T-cell (primary cell): ENCODE measurements around the gene WNT16. TPM values are rescaled to one million over a fixed set of nuclear protein-coding genes. Genes with fewer than 3 reads are reported as not detected.

Experiments used
- ATAC-seq, 4 experiments: fragments of 200-7000 bp in 3 of 4; fragments of 150-1000 bp in 1 of 4; cut with Tn5 transposase; replicated peaks in 1 of 4; 1 replicate in 3 of 4; 2 replicates in 1 of 4; pipeline ENCODE4 v1.10.0; 2021; ENCODE audit warnings: moderate library complexity in 3 of 4, mild to moderate bottlenecking in 2 of 4, moderate number of reproducible peaks in 1 of 4
- CTCF ChIA-PET, 2 donors: fragments of 300-600 bp; sonication (Branson Sonifier 250); formaldehyde crosslinking; loops; one replicate each; lab custom pipeline; 2022; ENCODE audit warnings: antibody characterized with exemption in 2 of 2; lab: Charles Lee
- POLR2A ChIA-PET, 2 donors: fragments of 300-600 bp; sonication (Branson Sonifier 250); formaldehyde crosslinking; loops; one replicate each; lab custom pipeline; 2022; ENCODE audit warnings: antibody characterized with exemption in 2 of 2; lab: Charles Lee
- DNase-seq, 35 experiments: peaks; one replicate each; pipeline versions ENCODE4 v3.0.0 to v3.0.0-alpha.2; 2013 to 2023
- H3K27ac ChIP-seq: one replicate; pipeline ENCODE4 v1.5.1; 2013; ENCODE audit warnings: low read length
- H3K27me3 ChIP-seq, 2 experiments: replicated peaks in 1 of 2; 1 replicate in 1 of 2; 2 replicates in 1 of 2; pipeline versions ENCODE4 v1.6.1 to v1.7.0; 2013; ENCODE audit warnings: low read length in 1 of 2, mixed read lengths in 1 of 2; ENCODE audit not compliant: control insufficient read depth in 2 of 2, insufficient read depth in 2 of 2; ENCODE audit errors: extremely low read depth in 1 of 2
- H3K36me3 ChIP-seq, 2 donors: 1 replicate in 1 of 2; 2 replicates in 1 of 2; pipeline versions ENCODE4 v1.6.1 to v1.7.0; 2013; ENCODE audit warnings: low read length in 1 of 2; ENCODE audit not compliant: control insufficient read depth in 2 of 2, insufficient read depth in 1 of 2; ENCODE audit errors: extremely low read depth in 1 of 2
- H3K4me1 ChIP-seq, 2 experiments: 1 replicate in 1 of 2; 2 replicates in 1 of 2; pipeline versions ENCODE4 v1.6.1 to v1.7.0; 2013; ENCODE audit warnings: low read length in 2 of 2, mixed read lengths in 1 of 2; ENCODE audit not compliant: insufficient read depth in 2 of 2, control insufficient read depth in 1 of 2; ENCODE audit errors: extremely low read depth in 1 of 2
- H3K4me3 ChIP-seq, 2 donors: 1 replicate in 1 of 2; 2 replicates in 1 of 2; pipeline versions ENCODE4 v1.5.1 to v1.7.0; 2013; ENCODE audit warnings: mild to moderate bottlenecking in 2 of 2, low read length in 1 of 2, moderate library complexity in 1 of 2; ENCODE audit not compliant: control insufficient read depth in 1 of 2; ENCODE audit errors: extremely low read depth in 1 of 2
- H3K9me3 ChIP-seq: 2 replicates; pipeline ENCODE4 v1.7.0; 2013
- H3K27ac Mint-ChIP-seq, 2 donors: one replicate each; pipeline ENCODE4 v1.8.0; 2020 to 2021; ENCODE audit warnings: mild to moderate bottlenecking in 2 of 2, mixed read lengths in 2 of 2
- H3K27me3 Mint-ChIP-seq, 2 donors: one replicate each; pipeline ENCODE4 v1.8.0; 2021 to 2022; ENCODE audit warnings: mixed read lengths in 2 of 2
- H3K36me3 Mint-ChIP-seq: one replicate; pipeline ENCODE4 v1.8.0; 2021; ENCODE audit warnings: mixed read lengths
- H3K4me1 Mint-ChIP-seq, 3 donors: one replicate each; pipeline ENCODE4 v1.8.0; 2020 to 2022; ENCODE audit warnings: mixed read lengths in 3 of 3, mild to moderate bottlenecking in 1 of 3
- H3K4me3 Mint-ChIP-seq, 3 donors: one replicate each; pipeline ENCODE4 v1.8.0; 2020 to 2022; ENCODE audit warnings: mild to moderate bottlenecking in 3 of 3, mixed read lengths in 3 of 3, moderate library complexity in 3 of 3
- H3K9me3 Mint-ChIP-seq, 3 donors: one replicate each; pipeline ENCODE4 v1.8.0; 2020 to 2022; ENCODE audit warnings: mixed read lengths in 3 of 3
- whole genome bisulfite sequencing: methylation state at CpG from one replicate; pipeline ENCODE4 v1.1.5; 2013; ENCODE audit warnings: missing lambda C conversion rate; ENCODE audit not compliant: insufficient coverage; 5-methylcytosine and 5-hydroxymethylcytosine counted together
- total RNA-seq, 35 experiments: library from RNA in 6 of 35; stranded (reverse) in 6 of 35; fragments of 120-200 nt in 1 of 35; gene quantifications; one replicate each; pipeline versions ENCODE4 v1.2.1 to v1.2.4 and lab custom pipeline; 2013 to 2026

The WNT16 gene
- total RNA-seq, 5 donors from 2014 or later (not counting 1 experiment from before 2014, with no cell fraction given) = 0.13 to 0.35 (median 0.19) TPM; not detected in 2

DNA sequence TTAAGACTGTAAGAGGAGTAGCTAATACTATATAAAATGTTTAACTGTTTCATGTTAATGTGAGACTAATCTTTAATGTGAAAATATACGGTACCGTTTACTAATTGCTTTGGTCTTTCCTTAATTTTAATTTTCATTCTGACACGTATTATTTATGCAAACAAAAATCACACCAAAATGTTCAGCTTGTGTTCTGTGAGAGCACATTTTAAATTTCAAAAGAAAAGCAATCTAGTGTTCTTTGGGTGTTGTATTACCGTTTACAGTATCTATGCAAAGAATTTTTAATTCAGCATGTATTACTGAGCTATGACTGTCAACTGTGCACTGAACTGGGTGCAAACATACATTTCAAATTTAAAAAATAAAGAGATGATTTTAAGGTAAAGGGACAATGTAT is 2.2 kb downstream of the WNT16 start:
- DNase-seq = no peak
- Histone ChIP-seq H3K4me1 (peaks cover 0 to 19% of the 10 kb centered on the region in 2 experiments), H3K9me3 (no peaks in the 10 kb centered on the region), H3K36me3 (no peaks in the 10 kb centered on the region), H3K27me3 (peaks cover 17 to 34% of the 10 kb centered on the region in 2 experiments), H3K27ac (no peak overlapping the region), H3K4me3 (no peak overlapping the region)
- Mint-ChIP-seq H3K4me1 (peaks cover 22 to 23% (median 22%) of the 10 kb centered on the region in 3 donors), H3K9me3 (no peaks in the 10 kb centered on the region), H3K4me3 (no peak overlapping the region), H3K27ac (no peak overlapping the region), H3K36me3 (no peaks in the 10 kb centered on the region), H3K27me3 (peaks cover 53 to 54% of the 10 kb centered on the region in 2 donors)
- ChIA-PET POLR2A (no interaction called here), CTCF (interaction anchor here in 1 of 2 donors (0.6 to 0.9 kb wide), 2 partner anchors 218 to 225 kb away, joined by 3 read pairs; no protein-coding TSS in a partner anchor)
- no peak for ATAC-seq
- WGBS = no CpG with 5 or more reads among the region's 4 CpGs

GRCh38 chr7:121331574-121331973 is 2.8 kb downstream of the WNT16 start:
- Mint-ChIP-seq H3K4me1 (peaks cover 22 to 23% (median 22%) of the 10 kb centered on the region in 3 donors), H3K36me3 (no peaks in the 10 kb centered on the region), H3K4me3 (no peak overlapping the region), H3K9me3 (no peaks in the 10 kb centered on the region), H3K27ac (peak overlapping the region in 1 of 2 donors; percentile 7), H3K27me3 (peaks cover 48 to 50% of the 10 kb centered on the region in 2 donors)
- Histone ChIP-seq H3K4me1 (peaks cover 0 to 19% of the 10 kb centered on the region in 2 experiments), H3K27me3 (peaks cover 14 to 34% of the 10 kb centered on the region in 2 experiments), H3K4me3 (no peak overlapping the region), H3K36me3 (no peaks in the 10 kb centered on the region), H3K27ac (no peak overlapping the region), H3K9me3 (no peaks in the 10 kb centered on the region)
- CTCF ChIA-PET = no interaction called here
- no peak for DNase-seq
- 67% methylated on average over 3 of the region's 5 CpGs for WGBS
- ATAC-seq = no peak
- POLR2A ChIA-PET = no interaction called here

GRCh38 chr7:121334376-121334775 is 5.6 kb downstream of the WNT16 start:
- no peak for DNase-seq
- Histone ChIP-seq H3K4me1 (peaks cover 0 to 12% of the 10 kb centered on the region in 2 experiments), H3K27me3 (peaks cover 6 to 15% of the 10 kb centered on the region in 2 experiments), H3K36me3 (no peaks in the 10 kb centered on the region), H3K4me3 (no peak overlapping the region), H3K9me3 (no peaks in the 10 kb centered on the region), H3K27ac (no peak overlapping the region)
- ChIA-PET POLR2A (no interaction called here), CTCF (no interaction called here)
- H3K27me3 Mint-ChIP-seq = peaks cover 22 to 27% of the 10 kb centered on the region in 2 donors
- no CpG with 5 or more reads among the region's 4 CpGs for WGBS
- peaks cover 7 to 12% (median 11%) of the 10 kb centered on the region in 3 donors for H3K4me1 Mint-ChIP-seq
- H3K4me3 Mint-ChIP-seq = no peak overlapping the region
- peaks cover 5% of the 10 kb centered on the region for H3K36me3 Mint-ChIP-seq
- H3K9me3 Mint-ChIP-seq = no peaks in the 10 kb centered on the region
- ATAC-seq = no peak
- no peak overlapping the region for H3K27ac Mint-ChIP-seq

DNA sequence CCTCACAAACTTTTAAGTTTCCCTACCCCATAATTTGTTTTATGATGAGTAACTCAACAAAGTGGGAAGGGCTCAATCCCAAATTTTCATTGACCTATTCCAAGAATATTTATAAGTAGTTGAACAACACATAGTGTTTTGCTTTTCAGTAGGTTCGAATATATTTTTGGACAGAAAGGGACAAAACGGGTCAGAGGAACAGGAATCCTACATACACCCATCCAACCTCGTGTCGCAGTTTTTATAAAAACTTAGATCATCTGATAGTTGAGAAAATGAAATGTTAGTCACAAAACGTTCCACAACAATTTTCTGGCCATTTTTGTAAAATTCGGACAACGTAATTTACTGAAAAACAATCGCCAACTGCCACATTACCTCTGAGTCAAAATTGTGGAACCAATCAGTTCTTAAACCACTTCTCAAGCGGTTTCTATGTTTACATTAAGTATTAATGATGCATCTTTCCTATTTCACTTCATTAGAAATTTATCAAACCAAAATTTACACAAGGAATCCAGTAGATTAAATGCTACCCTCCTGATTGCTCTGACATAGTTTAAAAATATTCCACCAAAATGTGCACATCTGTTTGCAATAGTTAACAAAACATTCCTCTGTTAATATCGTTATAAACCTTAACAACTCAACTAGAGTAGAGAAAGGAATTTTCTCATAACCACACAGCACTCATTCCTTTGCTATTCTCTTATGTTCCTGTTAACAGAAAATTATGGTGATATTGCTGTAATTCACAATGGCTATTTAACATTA is 6.3 kb downstream of the WNT16 start:
- H3K36me3 Mint-ChIP-seq = peaks cover 5% of the 10 kb centered on the region
- ChIA-PET CTCF (interaction anchor here in 1 of 2 donors (0.6 kb wide), 1 partner anchor 11 kb away, joined by 3 read pairs; no protein-coding TSS in a partner anchor), POLR2A (no interaction called here)
- DNase-seq (no peak), ATAC-seq (no peak)
- H3K36me3 ChIP-seq = no peaks in the 10 kb centered on the region
- H3K4me1 Mint-ChIP-seq = peaks cover 5% of the 10 kb centered on the region in 3 donors
- peaks cover 0 to 5% of the 10 kb centered on the region in 2 experiments for H3K4me1 ChIP-seq
- no peak overlapping the region for H3K27ac Mint-ChIP-seq
- no peak overlapping the region for H3K27ac ChIP-seq
- H3K27me3 Mint-ChIP-seq = peaks cover 19 to 20% of the 10 kb centered on the region in 2 donors
- no CpG with 5 or more reads among the region's 10 CpGs for WGBS
- H3K4me3 ChIP-seq = no peak overlapping the region
- H3K27me3 ChIP-seq = peaks cover 6 to 9% of the 10 kb centered on the region in 2 experiments
- H3K9me3 ChIP-seq = no peaks in the 10 kb centered on the region
- no peak overlapping the region for H3K4me3 Mint-ChIP-seq
- H3K9me3 Mint-ChIP-seq = no peaks in the 10 kb centered on the region

DNA sequence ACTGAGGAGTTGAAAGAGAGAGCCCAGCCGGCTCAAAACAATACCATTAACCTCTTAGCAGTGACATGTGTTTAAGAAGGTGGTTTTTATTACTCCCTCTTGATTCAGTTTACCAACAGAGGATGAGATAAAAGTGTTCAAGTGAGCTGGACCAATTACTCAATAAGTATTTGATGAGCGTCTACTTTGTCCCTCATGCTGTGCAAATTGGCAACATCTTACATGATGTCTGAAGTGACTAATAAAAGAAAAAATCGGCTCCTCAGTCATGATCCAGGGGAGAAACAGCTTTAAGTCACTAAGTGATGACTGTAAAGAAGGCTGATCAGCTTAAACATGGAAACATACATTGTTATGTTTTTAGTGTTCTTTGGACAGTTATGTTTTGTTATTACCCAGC is 7.8 kb downstream of the WNT16 start:
- POLR2A ChIA-PET = no interaction called here
- 55% methylated on average over 2 of the region's 3 CpGs for WGBS

GRCh38 chr7:121337398-121337797 is 8.6 kb downstream of the WNT16 start:
- no peaks in the 10 kb centered on the region for H3K9me3 ChIP-seq
- no CpG with 5 or more reads among the region's 3 CpGs for WGBS
- H3K36me3 ChIP-seq = no peaks in the 10 kb centered on the region
- H3K27ac ChIP-seq = no peak overlapping the region
- POLR2A ChIA-PET = no interaction called here
- no peaks in the 10 kb centered on the region for H3K9me3 Mint-ChIP-seq
- peaks cover 5 to 7% of the 10 kb centered on the region in 2 donors for H3K27me3 Mint-ChIP-seq
- no peaks in the 10 kb centered on the region for H3K27me3 ChIP-seq
- CTCF ChIA-PET = interaction anchor here in 1 of 2 donors (1.5 kb wide), 1 partner anchor 28 kb away, joined by 3 read pairs; no protein-coding TSS in a partner anchor
- ATAC-seq = no peak
- no peak overlapping the region for H3K4me3 ChIP-seq
- H3K4me1 Mint-ChIP-seq = no peaks in the 10 kb centered on the region
- no peak overlapping the region for H3K4me3 Mint-ChIP-seq
- H3K36me3 Mint-ChIP-seq = peaks cover 9% of the 10 kb centered on the region
- H3K4me1 ChIP-seq = no peaks in the 10 kb centered on the region
- DNase-seq = no peak
- no peak overlapping the region for H3K27ac Mint-ChIP-seq

More for the DNA sequence above, 7.8 kb downstream of the WNT16 start:
- no peak for DNase-seq
- Histone ChIP-seq H3K4me3 (no peak overlapping the region), H3K4me1 (no peaks in the 10 kb centered on the region), H3K9me3 (no peaks in the 10 kb centered on the region), H3K27me3 (peaks cover 0 to 2% of the 10 kb centered on the region in 2 experiments), H3K27ac (no peak overlapping the region), H3K36me3 (no peaks in the 10 kb centered on the region)
- peaks cover 7 to 9% of the 10 kb centered on the region in 2 donors for H3K27me3 Mint-ChIP-seq
- CTCF ChIA-PET = interaction anchor here in 1 of 2 donors (1.5 kb wide), 1 partner anchor 28 kb away, joined by 3 read pairs; no protein-coding TSS in a partner anchor
- H3K27ac Mint-ChIP-seq = no peak overlapping the region
- no peak for ATAC-seq
- H3K36me3 Mint-ChIP-seq = peaks cover 5% of the 10 kb centered on the region
- H3K4me1 Mint-ChIP-seq = no peaks in the 10 kb centered on the region
- no peaks in the 10 kb centered on the region for H3K9me3 Mint-ChIP-seq
- H3K4me3 Mint-ChIP-seq = no peak overlapping the region
